Kidney epithelial cell (primary cell): ENCODE measurements around the gene SPSB4. TPM values are rescaled to one million over a fixed set of nuclear protein-coding genes. Genes with fewer than 3 reads are reported as not detected.

Source experiments
- DNase-seq: peaks from one replicate; pipeline ENCODE4 v3.0.0-alpha.2; 2010; ENCODE audit warnings: low read depth
- H3K27me3 ChIP-seq: 2 replicates; pipeline ENCODE4 v1.6.0; 2011; ENCODE audit warnings: low read length; ENCODE audit not compliant: control insufficient read depth, insufficient read depth
- H3K36me3 ChIP-seq: 2 replicates; pipeline ENCODE4 v1.5.1; 2011; ENCODE audit warnings: low read length; ENCODE audit not compliant: control insufficient read depth, insufficient read depth
- H3K4me3 ChIP-seq: 2 replicates; pipeline ENCODE4 v1.5.1; 2011; ENCODE audit warnings: low read depth, mild to moderate bottlenecking, control low read depth, low read length
- CTCF ChIP-seq: IDR thresholded peaks from 2 replicates; pipeline ENCODE4 v1.5.1; 2011; ENCODE audit warnings: mild to moderate bottlenecking, moderate library complexity, low read length, control low read depth, inconsistent platforms; ENCODE audit not compliant: insufficient read depth, poor library complexity, severe bottlenecking
- total RNA-seq: library from RNA; depleted of rRNA; stranded (reverse); fragments of >200 nt; gene quantifications from 2 replicates; pipeline ENCODE4 v1.2.3, GENCODE V29; 2015

Gene SPSB4
- total RNA-seq, 1 donor from 2014 or later = 0.67 TPM

DNA sequence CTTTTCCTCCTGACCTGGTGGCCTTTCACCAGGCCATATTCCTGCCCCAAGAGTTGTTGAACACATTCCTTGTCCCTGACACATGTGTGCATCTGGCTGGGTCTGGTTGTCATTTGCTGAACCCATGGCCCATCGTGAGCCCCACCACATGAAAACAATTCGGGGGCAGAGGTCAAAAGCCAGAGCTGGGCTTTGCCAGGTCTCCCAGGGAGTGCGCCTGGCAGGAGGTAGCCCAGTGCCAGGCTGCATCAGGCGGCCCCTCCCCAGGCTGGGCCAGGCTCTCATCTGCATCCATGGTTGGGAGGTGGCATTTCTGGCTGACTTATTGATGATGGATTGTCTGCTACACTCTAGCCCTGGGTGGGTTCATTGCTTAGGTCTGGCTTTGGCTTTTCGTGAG is 30.9 kb downstream of the SPSB4 start:
- no peak for DNase-seq
- H3K36me3 ChIP-seq = no peaks in the 10 kb centered on the region
- H3K27me3 ChIP-seq = peaks cover 17% of the 10 kb centered on the region
- TF ChIP-seq CTCF = no peak
- H3K4me3 ChIP-seq = no peak overlapping the region

DNA sequence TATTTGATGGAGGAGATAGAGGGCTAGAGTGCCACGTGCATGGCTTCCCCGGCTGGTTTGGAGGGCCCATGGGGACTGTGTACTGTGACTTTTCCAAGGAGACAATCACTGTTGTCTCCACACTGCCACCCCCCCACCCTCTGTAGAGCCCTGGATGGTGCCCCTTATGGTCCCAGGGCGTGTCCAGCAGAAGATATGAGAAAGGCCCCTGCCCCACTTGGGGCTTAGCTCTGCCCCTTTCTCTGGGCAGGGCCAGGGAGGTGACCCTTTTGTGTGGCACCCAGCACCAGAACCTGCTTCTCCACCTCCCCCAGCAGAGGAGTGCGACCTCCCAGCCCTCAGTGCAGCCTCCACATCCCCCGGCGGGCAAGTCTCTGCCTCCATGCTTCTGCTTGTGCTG is 32.1 kb downstream of the SPSB4 start:
- no peak for TF ChIP-seq CTCF
- Histone ChIP-seq H3K4me3 (no peak overlapping the region), H3K27me3 (peaks cover 12% of the 10 kb centered on the region), H3K36me3 (no peaks in the 10 kb centered on the region)
- no peak for DNase-seq

- DNase-seq = no peak
- TF ChIP-seq CTCF = no peak
- no peaks in the 10 kb centered on the region for H3K36me3 ChIP-seq
- peaks cover 14% of the 10 kb centered on the region for H3K27me3 ChIP-seq
- H3K4me3 ChIP-seq = no peak overlapping the region
Observed at GRCh38 chr3:141083836-141084649, 32.9 kb downstream of the SPSB4 start.

- DNase-seq = no peak
- no peak overlapping the region for H3K4me3 ChIP-seq
- no peak for TF ChIP-seq CTCF
- H3K27me3 ChIP-seq = peaks cover 14% of the 10 kb centered on the region
- no peaks in the 10 kb centered on the region for H3K36me3 ChIP-seq
Observed at GRCh38 chr3:141085343-141086070, 34.4 kb downstream of the SPSB4 start.

GRCh38 chr3:141086188-141086587 is 35.0 kb downstream of the SPSB4 start:
- TF ChIP-seq CTCF = no peak
- no peak overlapping the region for H3K4me3 ChIP-seq
- DNase-seq = no peak

More at GRCh38 chr3:141086188-141086587, 35.0 kb downstream of the SPSB4 start:
- Histone ChIP-seq H3K27me3 (peaks cover 14% of the 10 kb centered on the region), H3K36me3 (no peaks in the 10 kb centered on the region)
